ENCODE measurements around the gene TNXB. TPM values are rescaled to one million over a fixed set of nuclear protein-coding genes. Genes with fewer than 3 reads are reported as not detected.
"Not testable (repeated sequence)": the region's sequence is repeated elsewhere in the genome, so short reads cannot be mapped to it uniquely, and the experiment has no call there.

The TNXB gene
- total RNA-seq, 1 donor from 2014 or later, result 4.4 TPM

- DNase-seq (ENCODE audit: low spot score), result no peak
- Mint-ChIP-seq H3K9me3 (no peaks in the 10 kb centered on the region), H3K27me3 (ENCODE audit: insufficient read depth) (no peaks in the 10 kb centered on the region), H3K36me3 (ENCODE audit: low read depth) (no peaks in the 10 kb centered on the region), H3K27ac (no peak overlapping the region), H3K4me1 (ENCODE audit: low read depth) (no peaks in the 10 kb centered on the region), H3K4me3 (no peak overlapping the region)
- intact Hi-C loops (cut with micrococcal nuclease), result no loop called here
These were observed 39.1 kb downstream of the TNXB start for GRCh38 chr6:32069878-32070515.

GRCh38 chr6:32069460-32069859 lies 39.7 kb downstream of the TNXB start:
- Mint-ChIP-seq H3K27me3 (ENCODE audit: insufficient read depth) (no peaks in the 10 kb centered on the region), H3K9me3 (no peaks in the 10 kb centered on the region), H3K4me3 (no peak overlapping the region), H3K36me3 (ENCODE audit: low read depth) (no peaks in the 10 kb centered on the region), H3K27ac (no peak overlapping the region), H3K4me1 (ENCODE audit: low read depth) (no peaks in the 10 kb centered on the region)
- no peak for DNase-seq (ENCODE audit: low spot score)
- intact Hi-C loops (cut with micrococcal nuclease), result no loop called here

- DNase-seq (ENCODE audit: low spot score), result no peak
- Mint-ChIP-seq H3K27ac (no peak overlapping the region), H3K27me3 (ENCODE audit: insufficient read depth) (no peaks in the 10 kb centered on the region), H3K9me3 (no peaks in the 10 kb centered on the region), H3K36me3 (ENCODE audit: low read depth) (no peaks in the 10 kb centered on the region), H3K4me3 (no peak overlapping the region), H3K4me1 (ENCODE audit: low read depth) (no peaks in the 10 kb centered on the region)
- intact Hi-C loops (cut with micrococcal nuclease), result no loop called here
These were observed 40.3 kb downstream of the TNXB start for GRCh38 chr6:32068867-32069266.

- H3K27me3 Mint-ChIP-seq (ENCODE audit: insufficient read depth); H3K36me3 Mint-ChIP-seq (ENCODE audit: low read depth); H3K4me1 Mint-ChIP-seq (ENCODE audit: low read depth); H3K27ac Mint-ChIP-seq; DNase-seq (ENCODE audit: low spot score); H3K4me3 Mint-ChIP-seq; H3K9me3 Mint-ChIP-seq; intact Hi-C loops (cut with micrococcal nuclease): not testable (repeated sequence)
These were observed 40.8 kb downstream of the TNXB start for GRCh38 chr6:32068315-32068714.

- H3K27me3 Mint-ChIP-seq (ENCODE audit: insufficient read depth); H3K27ac Mint-ChIP-seq; H3K9me3 Mint-ChIP-seq; intact Hi-C loops (cut with micrococcal nuclease); H3K4me3 Mint-ChIP-seq; H3K36me3 Mint-ChIP-seq (ENCODE audit: low read depth); H3K4me1 Mint-ChIP-seq (ENCODE audit: low read depth); DNase-seq (ENCODE audit: low spot score): not testable (repeated sequence)
These were observed 41.6 kb downstream of the TNXB start for GRCh38 chr6:32067521-32067920.

GRCh38 chr6:32064706-32065105 lies 44.4 kb downstream of the TNXB start:
- H3K27me3 Mint-ChIP-seq (ENCODE audit: insufficient read depth), result no peaks in the 10 kb centered on the region
- no peak overlapping the region for H3K27ac Mint-ChIP-seq
- no peak overlapping the region for H3K4me3 Mint-ChIP-seq
- no peaks in the 10 kb centered on the region for H3K9me3 Mint-ChIP-seq
- no peak for DNase-seq (ENCODE audit: low spot score)
- intact Hi-C loops (cut with micrococcal nuclease), result no loop called here
- no peaks in the 10 kb centered on the region for H3K36me3 Mint-ChIP-seq (ENCODE audit: low read depth)
- H3K4me1 Mint-ChIP-seq (ENCODE audit: low read depth), result no peaks in the 10 kb centered on the region

GRCh38 chr6:32060966-32061655 lies 48.0 kb downstream of the TNXB start:
- Mint-ChIP-seq H3K27me3 (ENCODE audit: insufficient read depth) (no peaks in the 10 kb centered on the region), H3K36me3 (ENCODE audit: low read depth) (no peaks in the 10 kb centered on the region), H3K4me3 (no peak overlapping the region), H3K4me1 (ENCODE audit: low read depth) (no peaks in the 10 kb centered on the region), H3K27ac (no peak overlapping the region), H3K9me3 (no peaks in the 10 kb centered on the region)
- no peak for DNase-seq (ENCODE audit: low spot score)
- intact Hi-C loops (cut with micrococcal nuclease), result no loop called here

- no peaks in the 10 kb centered on the region for H3K27me3 Mint-ChIP-seq (ENCODE audit: insufficient read depth)
- no peaks in the 10 kb centered on the region for H3K9me3 Mint-ChIP-seq
- no peak for DNase-seq (ENCODE audit: low spot score)
- no peaks in the 10 kb centered on the region for H3K4me1 Mint-ChIP-seq (ENCODE audit: low read depth)
- H3K4me3 Mint-ChIP-seq, result no peak overlapping the region
- H3K27ac Mint-ChIP-seq, result no peak overlapping the region
- intact Hi-C loops (cut with micrococcal nuclease), result no loop called here
- no peaks in the 10 kb centered on the region for H3K36me3 Mint-ChIP-seq (ENCODE audit: low read depth)
These were observed 50.6 kb downstream of the TNXB start for GRCh38 chr6:32058511-32058963.

- Mint-ChIP-seq H3K9me3 (no peaks in the 10 kb centered on the region), H3K4me3 (no peak overlapping the region), H3K36me3 (ENCODE audit: low read depth) (no peaks in the 10 kb centered on the region), H3K27me3 (ENCODE audit: insufficient read depth) (no peaks in the 10 kb centered on the region), H3K4me1 (ENCODE audit: low read depth) (no peaks in the 10 kb centered on the region), H3K27ac (no peak overlapping the region)
- DNase-seq (ENCODE audit: low spot score), result no peak
- intact Hi-C loops (cut with micrococcal nuclease), result no loop called here
These were observed 51.2 kb downstream of the TNXB start for GRCh38 chr6:32057966-32058365.

- no peak for DNase-seq (ENCODE audit: low spot score)
- Mint-ChIP-seq H3K27ac (no peak overlapping the region), H3K4me3 (no peak overlapping the region), H3K9me3 (no peaks in the 10 kb centered on the region), H3K4me1 (ENCODE audit: low read depth) (no peaks in the 10 kb centered on the region), H3K36me3 (ENCODE audit: low read depth) (no peaks in the 10 kb centered on the region), H3K27me3 (ENCODE audit: insufficient read depth) (peaks cover 2% of the 10 kb centered on the region)
- intact Hi-C loops (cut with micrococcal nuclease), result no loop called here
These were observed 52.9 kb downstream of the TNXB start for GRCh38 chr6:32056254-32056653.

GRCh38 chr6:32055756-32056155 lies 53.4 kb downstream of the TNXB start:
- H3K27me3 Mint-ChIP-seq (ENCODE audit: insufficient read depth); H3K36me3 Mint-ChIP-seq (ENCODE audit: low read depth); intact Hi-C loops (cut with micrococcal nuclease); DNase-seq (ENCODE audit: low spot score); H3K4me3 Mint-ChIP-seq; H3K27ac Mint-ChIP-seq; H3K9me3 Mint-ChIP-seq; H3K4me1 Mint-ChIP-seq (ENCODE audit: low read depth): not testable (repeated sequence)

GRCh38 chr6:32053314-32053713 lies 55.8 kb downstream of the TNXB start:
- H3K9me3 Mint-ChIP-seq; DNase-seq (ENCODE audit: low spot score); H3K36me3 Mint-ChIP-seq (ENCODE audit: low read depth); H3K27ac Mint-ChIP-seq; H3K27me3 Mint-ChIP-seq (ENCODE audit: insufficient read depth); intact Hi-C loops (cut with micrococcal nuclease); H3K4me1 Mint-ChIP-seq (ENCODE audit: low read depth); H3K4me3 Mint-ChIP-seq: not testable (repeated sequence)

- DNase-seq (ENCODE audit: low spot score), result not testable (repeated sequence)
These were observed 56.5 kb downstream of the TNXB start for GRCh38 chr6:32052626-32053025.

More at GRCh38 chr6:32052626-32053025, 56.5 kb downstream of the TNXB start:
- H3K27me3 Mint-ChIP-seq (ENCODE audit: insufficient read depth); H3K4me3 Mint-ChIP-seq; intact Hi-C loops (cut with micrococcal nuclease); H3K4me1 Mint-ChIP-seq (ENCODE audit: low read depth); H3K27ac Mint-ChIP-seq; H3K36me3 Mint-ChIP-seq (ENCODE audit: low read depth); H3K9me3 Mint-ChIP-seq: not testable (repeated sequence)
